IPS DF 6.9 (cell line): ENCODE results near the gene N4BP3.
A peak's percentile ranks its signal among the peaks of the same experiment; 100 is the strongest.
"Not testable (repeated sequence)": the region's sequence is repeated elsewhere in the genome, so short reads cannot be mapped to it uniquely, and the experiment has no call there.

ENCODE experiments used
- DNase-seq: peaks from one replicate; pipeline ENCODE4 v3.0.0-alpha.2; 2013; ENCODE audit warnings: low read depth, low spot score
- H3K27ac ChIP-seq: one replicate; pipeline ENCODE4 v1.5.1; 2013; ENCODE audit warnings: low read length, control low read depth
- H3K27me3 ChIP-seq: 2 replicates; pipeline ENCODE4 v1.6.1; 2013; ENCODE audit warnings: mild to moderate bottlenecking, low read length; ENCODE audit not compliant: control insufficient read depth, insufficient read depth
- H3K36me3 ChIP-seq: 2 replicates; pipeline ENCODE4 v1.6.1; 2013; ENCODE audit warnings: low read length; ENCODE audit not compliant: control insufficient read depth, insufficient read depth
- H3K4me1 ChIP-seq: 2 replicates; pipeline ENCODE4 v1.6.1; 2013; ENCODE audit warnings: low read length; ENCODE audit not compliant: control insufficient read depth, insufficient read depth
- H3K4me3 ChIP-seq: 2 replicates; pipeline ENCODE4 v1.5.1; 2013; ENCODE audit warnings: mild to moderate bottlenecking, low read length
- H3K9me3 ChIP-seq: 2 replicates; pipeline ENCODE4 v1.6.1; 2013; ENCODE audit warnings: low read length, inconsistent platforms; ENCODE audit not compliant: control insufficient read depth, insufficient read depth
- WGBS: extraction: QIAGEN DNeasy Blood & Tissue Kit; methylation state at CpG from one replicate; pipeline ENCODE4 v1.1.7; 2013; ENCODE audit warnings: mixed read lengths, missing lambda C conversion rate; ENCODE audit not compliant: insufficient read length, insufficient coverage; 5-methylcytosine and 5-hydroxymethylcytosine counted together

The N4BP3 gene, protein sequence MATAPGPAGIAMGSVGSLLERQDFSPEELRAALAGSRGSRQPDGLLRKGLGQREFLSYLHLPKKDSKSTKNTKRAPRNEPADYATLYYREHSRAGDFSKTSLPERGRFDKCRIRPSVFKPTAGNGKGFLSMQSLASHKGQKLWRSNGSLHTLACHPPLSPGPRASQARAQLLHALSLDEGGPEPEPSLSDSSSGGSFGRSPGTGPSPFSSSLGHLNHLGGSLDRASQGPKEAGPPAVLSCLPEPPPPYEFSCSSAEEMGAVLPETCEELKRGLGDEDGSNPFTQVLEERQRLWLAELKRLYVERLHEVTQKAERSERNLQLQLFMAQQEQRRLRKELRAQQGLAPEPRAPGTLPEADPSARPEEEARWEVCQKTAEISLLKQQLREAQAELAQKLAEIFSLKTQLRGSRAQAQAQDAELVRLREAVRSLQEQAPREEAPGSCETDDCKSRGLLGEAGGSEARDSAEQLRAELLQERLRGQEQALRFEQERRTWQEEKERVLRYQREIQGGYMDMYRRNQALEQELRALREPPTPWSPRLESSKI

DNA sequence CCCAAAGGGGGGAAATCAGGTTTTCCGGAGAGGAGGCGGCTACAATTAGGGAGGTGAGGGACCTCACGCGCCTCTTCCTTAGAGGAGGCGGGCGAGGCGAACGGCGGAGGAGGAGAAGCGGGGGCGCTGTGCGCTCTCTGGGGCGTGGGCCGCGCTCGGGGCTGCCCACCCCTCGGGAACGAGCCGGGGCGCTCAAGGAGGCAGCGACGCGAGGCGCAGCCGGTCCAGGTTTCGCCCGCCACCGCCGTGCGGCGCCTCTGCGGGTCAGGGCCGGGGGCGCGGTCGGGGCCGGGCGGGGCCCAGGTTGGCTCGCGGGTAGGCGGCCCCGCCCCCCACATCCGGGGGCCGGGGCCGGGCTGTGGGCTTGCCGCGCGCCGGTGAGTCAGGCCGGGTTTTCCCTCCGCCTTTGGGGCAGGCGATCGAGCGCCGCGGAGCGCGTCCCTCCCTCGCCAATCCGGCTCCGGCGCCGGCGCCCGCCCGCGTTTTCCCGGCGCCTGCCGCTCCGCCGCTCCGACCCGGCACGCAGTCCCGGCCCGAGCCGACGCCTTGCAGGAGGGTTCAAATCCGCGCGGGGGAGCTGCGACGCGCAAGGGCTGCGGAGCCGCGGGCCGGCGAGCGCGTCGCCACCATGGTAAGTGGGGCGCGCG, at the start of gene N4BP3:
TSS of gene N4BP3 (plus strand) at position 392 of the 647 bp plus-strand sequence. CDS start 6,052 bp downstream, outside the sequence.
- H3K36me3 ChIP-seq: no peaks in the 10 kb centered on the region
- no CpG with 5 or more reads among the region's 96 CpGs for WGBS
- H3K27ac ChIP-seq: peak within 1 kb of the TSS; percentile 9
- no peaks in the 10 kb centered on the region for H3K27me3 ChIP-seq
- no peak for DNase-seq
- H3K4me3 ChIP-seq: peak within 1 kb of the TSS; percentile 91
- peaks cover 14% of the 10 kb centered on the region for H3K4me1 ChIP-seq
- no peaks in the 10 kb centered on the region for H3K9me3 ChIP-seq

GRCh38 chr5:178067755-178068154, 45.6 kb upstream of the N4BP3 start:
- H3K4me1 ChIP-seq: 0 out of 2 replicates have a peak, but pooled peaks cover 1% of the 10 kb centered on the region
- no peaks in the 10 kb centered on the region for H3K9me3 ChIP-seq
- H3K27ac ChIP-seq: no peak overlapping the region
- DNase-seq: no peak
- H3K27me3 ChIP-seq: no peaks in the 10 kb centered on the region
- WGBS: no CpG with 5 or more reads among the region's 6 CpGs
- H3K36me3 ChIP-seq: no peaks in the 10 kb centered on the region
- H3K4me3 ChIP-seq: no peak overlapping the region

DNA sequence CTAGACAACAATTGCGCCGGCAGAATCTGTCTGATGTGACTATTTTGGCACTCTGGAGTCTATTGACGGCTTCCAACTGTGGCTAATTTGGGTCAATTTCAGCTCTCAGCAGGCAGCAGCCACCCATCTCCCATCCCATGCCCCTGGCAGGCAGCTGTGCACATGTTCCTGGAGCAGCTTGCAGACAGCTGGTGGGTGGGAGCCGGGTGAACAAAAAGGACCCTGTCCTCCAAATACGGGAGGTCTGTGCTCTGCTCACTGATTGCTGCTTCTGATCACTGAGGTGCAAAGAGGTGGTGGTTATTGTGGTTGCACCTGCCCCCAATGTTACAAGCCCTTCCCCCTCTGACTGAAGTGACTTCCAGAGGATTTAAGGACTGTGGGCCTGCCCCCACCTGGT, 45.0 kb upstream of the N4BP3 start:
- H3K36me3 ChIP-seq: no peaks in the 10 kb centered on the region
- H3K4me1 ChIP-seq: 0 out of 2 replicates have a peak, but pooled peaks cover 1% of the 10 kb centered on the region
- H3K4me3 ChIP-seq: no peak overlapping the region
- WGBS: no CpG with 5 or more reads among the region's 5 CpGs
- no peaks in the 10 kb centered on the region for H3K9me3 ChIP-seq
- no peaks in the 10 kb centered on the region for H3K27me3 ChIP-seq
- no peak for DNase-seq
- no peak overlapping the region for H3K27ac ChIP-seq

DNA sequence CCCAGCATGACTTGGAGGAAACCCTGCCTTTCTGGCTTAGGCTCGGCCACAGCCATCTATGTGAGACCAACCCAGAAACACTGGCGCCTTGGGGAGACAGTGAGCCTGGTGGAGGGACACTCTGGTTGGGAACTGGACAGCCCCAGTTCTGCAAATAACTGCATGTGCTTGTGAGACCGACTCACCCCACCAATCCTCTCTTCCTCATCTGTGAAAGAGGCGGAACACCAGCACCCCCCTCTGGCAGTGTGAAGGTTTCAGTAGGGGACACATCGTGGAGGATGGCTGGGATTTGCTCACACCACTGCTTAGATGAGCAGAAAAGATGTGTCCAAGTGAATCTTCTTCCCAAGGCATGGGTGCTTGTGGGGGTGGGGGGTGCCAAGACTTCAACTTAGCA, 43.4 kb upstream of the N4BP3 start:
- WGBS: no CpG with 5 or more reads among the region's 5 CpGs
- Histone ChIP-seq H3K27ac (no peak overlapping the region), H3K4me1 (peaks cover 1% of the 10 kb centered on the region; the same call in 1 of the 2 replicates), H3K4me3 (no peak overlapping the region), H3K36me3 (no peaks in the 10 kb centered on the region), H3K27me3 (no peaks in the 10 kb centered on the region), H3K9me3 (no peaks in the 10 kb centered on the region)
- DNase-seq: no peak

DNA sequence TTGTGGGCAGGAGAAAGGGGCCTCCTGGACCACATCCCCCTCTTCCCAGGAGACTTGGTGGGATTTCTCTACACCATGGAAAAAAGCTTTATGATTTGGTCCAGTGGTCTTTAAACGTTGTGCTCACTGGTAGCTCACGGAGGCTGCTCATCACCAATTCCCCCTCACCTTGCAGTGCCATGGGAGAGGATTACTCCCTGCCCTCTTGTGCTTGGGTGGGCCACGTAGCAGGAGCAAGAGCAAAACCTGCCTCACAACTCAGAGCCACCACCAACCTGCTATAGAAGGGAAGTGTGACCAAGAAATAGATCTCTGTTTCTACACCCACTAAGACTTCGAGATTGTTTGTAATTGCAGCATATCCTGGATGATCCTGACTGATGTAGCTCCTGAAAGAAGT, 42.2 kb upstream of the N4BP3 start:
- no peaks in the 10 kb centered on the region for H3K9me3 ChIP-seq
- DNase-seq: no peak
- WGBS: no CpG with 5 or more reads among the region's 4 CpGs
- no peak overlapping the region for H3K4me3 ChIP-seq
- H3K27me3 ChIP-seq: no peaks in the 10 kb centered on the region
- H3K4me1 ChIP-seq: peaks cover 1% of the 10 kb centered on the region; the same call in 1 of the 2 replicates
- no peaks in the 10 kb centered on the region for H3K36me3 ChIP-seq
- no peak overlapping the region for H3K27ac ChIP-seq

GRCh38 chr5:178072749-178073148, 40.6 kb upstream of the N4BP3 start:
- H3K27me3 ChIP-seq: no peaks in the 10 kb centered on the region
- H3K4me1 ChIP-seq: no peaks in the 10 kb centered on the region; the same call in 1 of the 2 replicates
- H3K9me3 ChIP-seq: no peaks in the 10 kb centered on the region
- no peak for DNase-seq
- H3K36me3 ChIP-seq: no peaks in the 10 kb centered on the region
- H3K4me3 ChIP-seq: no peak overlapping the region
- WGBS: no CpG with 5 or more reads among the region's 10 CpGs
- no peak overlapping the region for H3K27ac ChIP-seq

- no peak overlapping the region for H3K27ac ChIP-seq
- WGBS: no CpG with 5 or more reads among the region's 14 CpGs
- no peaks in the 10 kb centered on the region for H3K27me3 ChIP-seq
- no peak overlapping the region for H3K4me3 ChIP-seq
- no peaks in the 10 kb centered on the region for H3K9me3 ChIP-seq
- H3K36me3 ChIP-seq: no peaks in the 10 kb centered on the region
- DNase-seq: no peak
- no peaks in the 10 kb centered on the region; the same call in 1 of the 2 replicates for H3K4me1 ChIP-seq
These were observed 38.9 kb upstream of the N4BP3 start for GRCh38 chr5:178074266-178074952.

DNA sequence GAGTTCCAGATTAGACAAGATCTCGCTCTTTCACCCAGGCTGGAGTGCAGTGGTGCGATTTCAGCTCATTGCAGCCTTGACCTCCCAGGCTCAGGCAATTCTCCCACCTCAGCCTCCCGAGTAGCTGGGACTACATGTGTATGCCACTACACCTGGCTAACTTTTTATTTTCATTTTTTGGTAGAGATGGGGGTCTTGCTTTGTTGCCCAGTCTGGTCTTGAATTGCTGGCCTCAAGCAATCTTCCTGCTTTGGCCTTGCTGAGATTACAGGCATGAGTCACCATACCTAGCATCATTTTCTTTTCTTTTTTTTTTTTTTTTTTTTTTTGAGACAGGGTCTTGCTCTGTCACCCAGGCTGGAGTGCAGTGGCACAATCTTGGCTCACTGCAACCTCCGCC, 36.4 kb upstream of the N4BP3 start:
- WGBS: no CpG with 5 or more reads among the region's 4 CpGs
- DNase-seq, H3K4me3 ChIP-seq, H3K27ac ChIP-seq, H3K9me3 ChIP-seq, H3K4me1 ChIP-seq, H3K36me3 ChIP-seq, H3K27me3 ChIP-seq: not testable (repeated sequence)

GRCh38 chr5:178077751-178078150, 35.6 kb upstream of the N4BP3 start:
- Histone ChIP-seq H3K4me3 (no peak overlapping the region), H3K9me3 (no peaks in the 10 kb centered on the region), H3K4me1 (no peaks in the 10 kb centered on the region; the same call in 1 of the 2 replicates), H3K27me3 (no peaks in the 10 kb centered on the region), H3K36me3 (no peaks in the 10 kb centered on the region), H3K27ac (no peak overlapping the region)
- WGBS: no CpG with 5 or more reads among the region's 5 CpGs
- DNase-seq: no peak
